ENCODE measurements around the gene ABTB1. TPM values are rescaled to one million over a fixed set of nuclear protein-coding genes. Genes with fewer than 3 reads are reported as not detected.
A peak's percentile ranks its signal among the peaks of the same experiment; 100 is the strongest.

Gene ABTB1
- total and polyA plus RNA-seq, 2 experiments from 2014 or later, result 3.7 to 5.7 TPM

DNA sequence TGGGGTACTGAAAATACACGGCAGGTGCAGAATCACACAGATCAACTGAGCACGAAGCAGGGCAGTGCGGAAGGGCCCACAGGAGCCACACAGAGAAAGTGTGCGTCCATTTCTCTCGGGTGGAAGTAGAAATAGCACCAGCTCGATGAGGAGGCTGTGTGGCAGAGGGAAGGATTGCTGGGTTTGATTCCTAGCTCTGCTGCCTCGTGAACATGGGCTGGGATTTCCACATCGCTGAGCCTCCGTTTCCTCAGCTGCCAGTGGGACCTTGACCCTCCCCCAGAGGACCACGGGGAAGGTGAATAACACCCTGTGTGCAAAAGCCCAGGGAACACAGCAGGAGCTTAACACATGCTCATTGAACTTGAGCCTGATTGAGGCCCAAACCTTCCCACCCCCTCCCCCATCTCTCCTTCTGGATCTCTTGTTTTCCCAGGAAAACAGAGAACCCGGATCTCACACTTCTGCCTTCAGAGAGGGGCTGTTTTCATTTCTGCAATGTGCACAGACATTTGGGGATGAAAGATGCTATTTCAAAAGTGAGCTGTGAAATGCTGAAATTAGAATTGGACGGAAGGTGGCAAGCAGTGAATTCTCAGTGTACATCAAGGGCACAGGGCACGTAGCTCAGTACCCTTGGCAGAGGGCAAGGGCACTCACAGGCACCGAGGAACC lies 38.4 kb downstream of the ABTB1 start:
- Histone ChIP-seq H3K27ac (ENCODE audit: low read depth) (no peak overlapping the region), H3K4me3 (no peak overlapping the region), H3K4me1 (ENCODE audit: insufficient read depth) (peaks cover 9% of the 10 kb centered on the region), H3K36me3 (ENCODE audit: insufficient read depth) (no peaks in the 10 kb centered on the region), H3K9me2 (ENCODE audit: insufficient read depth) (no peaks in the 10 kb centered on the region), H4K20me1 (replicated peaks; ENCODE audit: insufficient read depth) (no peaks in the 10 kb centered on the region), H3K27me3 (ENCODE audit: insufficient read depth) (no peaks in the 10 kb centered on the region), H3K4me2 (no peak overlapping the region), H3F3A (replicated peaks; ENCODE audit: low read depth) (no peaks in the 10 kb centered on the region), H2AFZ (peak overlapping the region; percentile 18; the same call in 1 of the 2 replicates), H3K79me2 (replicated peaks; ENCODE audit: insufficient read depth) (no peaks in the 10 kb centered on the region)
- no peak overlapping the region for H3K27ac Mint-ChIP-seq
- H3K27me3 Mint-ChIP-seq (ENCODE audit: insufficient read depth, low read depth, poor library complexity), result peaks cover 11% of the 10 kb centered on the region
- H3K4me1 Mint-ChIP-seq, result peaks cover 35% of the 10 kb centered on the region
- no peak for ATAC-seq
- H3K36me3 Mint-ChIP-seq (ENCODE audit: low read depth), result no peaks in the 10 kb centered on the region
- TF ChIP-seq, protein P1, sequence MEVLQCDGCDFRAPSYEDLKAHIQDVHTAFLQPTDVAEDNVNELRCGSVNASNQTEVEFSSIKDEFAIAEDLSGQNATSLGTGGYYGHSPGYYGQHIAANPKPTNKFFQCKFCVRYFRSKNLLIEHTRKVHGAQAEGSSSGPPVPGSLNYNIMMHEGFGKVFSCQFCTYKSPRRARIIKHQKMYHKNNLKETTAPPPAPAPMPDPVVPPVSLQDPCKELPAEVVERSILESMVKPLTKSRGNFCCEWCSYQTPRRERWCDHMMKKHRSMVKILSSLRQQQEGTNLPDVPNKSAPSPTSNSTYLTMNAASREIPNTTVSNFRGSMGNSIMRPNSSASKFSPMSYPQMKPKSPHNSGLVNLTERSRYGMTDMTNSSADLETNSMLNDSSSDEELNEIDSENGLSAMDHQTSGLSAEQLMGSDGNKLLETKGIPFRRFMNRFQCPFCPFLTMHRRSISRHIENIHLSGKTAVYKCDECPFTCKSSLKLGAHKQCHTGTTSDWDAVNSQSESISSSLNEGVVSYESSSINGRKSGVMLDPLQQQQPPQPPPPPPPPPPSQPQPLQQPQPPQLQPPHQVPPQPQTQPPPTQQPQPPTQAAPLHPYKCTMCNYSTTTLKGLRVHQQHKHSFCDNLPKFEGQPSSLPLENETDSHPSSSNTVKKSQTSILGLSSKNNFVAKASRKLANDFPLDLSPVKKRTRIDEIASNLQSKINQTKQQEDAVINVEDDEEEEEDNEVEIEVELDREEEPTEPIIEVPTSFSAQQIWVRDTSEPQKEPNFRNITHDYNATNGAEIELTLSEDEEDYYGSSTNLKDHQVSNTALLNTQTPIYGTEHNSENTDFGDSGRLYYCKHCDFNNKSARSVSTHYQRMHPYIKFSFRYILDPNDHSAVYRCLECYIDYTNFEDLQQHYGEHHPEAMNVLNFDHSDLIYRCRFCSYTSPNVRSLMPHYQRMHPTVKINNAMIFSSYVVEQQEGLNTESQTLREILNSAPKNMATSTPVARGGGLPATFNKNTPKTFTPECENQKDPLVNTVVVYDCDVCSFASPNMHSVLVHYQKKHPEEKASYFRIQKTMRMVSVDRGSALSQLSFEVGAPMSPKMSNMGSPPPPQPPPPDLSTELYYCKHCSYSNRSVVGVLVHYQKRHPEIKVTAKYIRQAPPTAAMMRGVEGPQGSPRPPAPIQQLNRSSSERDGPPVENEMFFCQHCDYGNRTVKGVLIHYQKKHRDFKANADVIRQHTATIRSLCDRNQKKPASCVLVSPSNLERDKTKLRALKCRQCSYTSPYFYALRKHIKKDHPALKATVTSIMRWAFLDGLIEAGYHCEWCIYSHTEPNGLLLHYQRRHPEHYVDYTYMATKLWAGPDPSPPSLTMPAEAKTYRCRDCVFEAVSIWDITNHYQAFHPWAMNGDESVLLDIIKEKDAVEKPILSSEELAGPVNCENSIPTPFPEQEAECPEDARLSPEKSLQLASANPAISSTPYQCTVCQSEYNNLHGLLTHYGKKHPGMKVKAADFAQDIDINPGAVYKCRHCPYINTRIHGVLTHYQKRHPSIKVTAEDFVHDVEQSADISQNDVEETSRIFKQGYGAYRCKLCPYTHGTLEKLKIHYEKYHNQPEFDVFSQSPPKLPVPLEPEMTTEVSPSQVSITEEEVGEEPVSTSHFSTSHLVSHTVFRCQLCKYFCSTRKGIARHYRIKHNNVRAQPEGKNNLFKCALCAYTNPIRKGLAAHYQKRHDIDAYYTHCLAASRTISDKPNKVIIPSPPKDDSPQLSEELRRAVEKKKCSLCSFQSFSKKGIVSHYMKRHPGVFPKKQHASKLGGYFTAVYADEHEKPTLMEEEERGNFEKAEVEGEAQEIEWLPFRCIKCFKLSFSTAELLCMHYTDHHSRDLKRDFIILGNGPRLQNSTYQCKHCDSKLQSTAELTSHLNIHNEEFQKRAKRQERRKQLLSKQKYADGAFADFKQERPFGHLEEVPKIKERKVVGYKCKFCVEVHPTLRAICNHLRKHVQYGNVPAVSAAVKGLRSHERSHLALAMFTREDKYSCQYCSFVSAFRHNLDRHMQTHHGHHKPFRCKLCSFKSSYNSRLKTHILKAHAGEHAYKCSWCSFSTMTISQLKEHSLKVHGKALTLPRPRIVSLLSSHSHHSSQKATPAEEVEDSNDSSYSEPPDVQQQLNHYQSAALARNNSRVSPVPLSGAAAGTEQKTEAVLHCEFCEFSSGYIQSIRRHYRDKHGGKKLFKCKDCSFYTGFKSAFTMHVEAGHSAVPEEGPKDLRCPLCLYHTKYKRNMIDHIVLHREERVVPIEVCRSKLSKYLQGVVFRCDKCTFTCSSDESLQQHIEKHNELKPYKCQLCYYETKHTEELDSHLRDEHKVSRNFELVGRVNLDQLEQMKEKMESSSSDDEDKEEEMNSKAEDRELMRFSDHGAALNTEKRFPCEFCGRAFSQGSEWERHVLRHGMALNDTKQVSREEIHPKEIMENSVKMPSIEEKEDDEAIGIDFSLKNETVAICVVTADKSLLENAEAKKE (CRISPR knock-in tag; IDR thresholded peaks at IDR 0.05), result no peak
- no peak for TF ChIP-seq CREB1 (CRISPR knock-in tag; IDR thresholded peaks at IDR 0.05; ENCODE audit: low read depth)
- TF ChIP-seq NANOG (IDR thresholded peaks at IDR 0.05; ENCODE audit: borderline replicate concordance), result no peak
- TF ChIP-seq ZNF331 (CRISPR knock-in tag; IDR thresholded peaks at IDR 0.05; ENCODE audit: low read depth), result no peak
- TF ChIP-seq, protein P2, sequence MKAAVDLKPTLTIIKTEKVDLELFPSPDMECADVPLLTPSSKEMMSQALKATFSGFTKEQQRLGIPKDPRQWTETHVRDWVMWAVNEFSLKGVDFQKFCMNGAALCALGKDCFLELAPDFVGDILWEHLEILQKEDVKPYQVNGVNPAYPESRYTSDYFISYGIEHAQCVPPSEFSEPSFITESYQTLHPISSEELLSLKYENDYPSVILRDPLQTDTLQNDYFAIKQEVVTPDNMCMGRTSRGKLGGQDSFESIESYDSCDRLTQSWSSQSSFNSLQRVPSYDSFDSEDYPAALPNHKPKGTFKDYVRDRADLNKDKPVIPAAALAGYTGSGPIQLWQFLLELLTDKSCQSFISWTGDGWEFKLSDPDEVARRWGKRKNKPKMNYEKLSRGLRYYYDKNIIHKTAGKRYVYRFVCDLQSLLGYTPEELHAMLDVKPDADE (IDR thresholded peaks at IDR 0.05), result no peak
- TF ChIP-seq ZNF114 (CRISPR knock-in tag; IDR thresholded peaks at IDR 0.05), result no peak
- TF ChIP-seq EZH2 (IDR thresholded peaks at IDR 0.05; ENCODE audit: low read depth, unreplicated experiment), result no peak
- no peak for TF ChIP-seq POLR2AphosphoS5 (IDR thresholded peaks at IDR 0.05; ENCODE audit: low read depth)
- TF ChIP-seq EZH2phosphoT487 (IDR thresholded peaks at IDR 0.05; ENCODE audit: unreplicated experiment), result no peak
- no peak for TF ChIP-seq STAT1 (IDR thresholded peaks at IDR 0.05; ENCODE audit: unreplicated experiment)
- TF ChIP-seq, protein P3, sequence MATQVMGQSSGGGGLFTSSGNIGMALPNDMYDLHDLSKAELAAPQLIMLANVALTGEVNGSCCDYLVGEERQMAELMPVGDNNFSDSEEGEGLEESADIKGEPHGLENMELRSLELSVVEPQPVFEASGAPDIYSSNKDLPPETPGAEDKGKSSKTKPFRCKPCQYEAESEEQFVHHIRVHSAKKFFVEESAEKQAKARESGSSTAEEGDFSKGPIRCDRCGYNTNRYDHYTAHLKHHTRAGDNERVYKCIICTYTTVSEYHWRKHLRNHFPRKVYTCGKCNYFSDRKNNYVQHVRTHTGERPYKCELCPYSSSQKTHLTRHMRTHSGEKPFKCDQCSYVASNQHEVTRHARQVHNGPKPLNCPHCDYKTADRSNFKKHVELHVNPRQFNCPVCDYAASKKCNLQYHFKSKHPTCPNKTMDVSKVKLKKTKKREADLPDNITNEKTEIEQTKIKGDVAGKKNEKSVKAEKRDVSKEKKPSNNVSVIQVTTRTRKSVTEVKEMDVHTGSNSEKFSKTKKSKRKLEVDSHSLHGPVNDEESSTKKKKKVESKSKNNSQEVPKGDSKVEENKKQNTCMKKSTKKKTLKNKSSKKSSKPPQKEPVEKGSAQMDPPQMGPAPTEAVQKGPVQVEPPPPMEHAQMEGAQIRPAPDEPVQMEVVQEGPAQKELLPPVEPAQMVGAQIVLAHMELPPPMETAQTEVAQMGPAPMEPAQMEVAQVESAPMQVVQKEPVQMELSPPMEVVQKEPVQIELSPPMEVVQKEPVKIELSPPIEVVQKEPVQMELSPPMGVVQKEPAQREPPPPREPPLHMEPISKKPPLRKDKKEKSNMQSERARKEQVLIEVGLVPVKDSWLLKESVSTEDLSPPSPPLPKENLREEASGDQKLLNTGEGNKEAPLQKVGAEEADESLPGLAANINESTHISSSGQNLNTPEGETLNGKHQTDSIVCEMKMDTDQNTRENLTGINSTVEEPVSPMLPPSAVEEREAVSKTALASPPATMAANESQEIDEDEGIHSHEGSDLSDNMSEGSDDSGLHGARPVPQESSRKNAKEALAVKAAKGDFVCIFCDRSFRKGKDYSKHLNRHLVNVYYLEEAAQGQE (IDR thresholded peaks at IDR 0.05; ENCODE audit: unreplicated experiment), result no peak
- no peak for TF ChIP-seq JUNB (IDR thresholded peaks at IDR 0.05; ENCODE audit: unreplicated experiment)
- TF ChIP-seq, protein P4, sequence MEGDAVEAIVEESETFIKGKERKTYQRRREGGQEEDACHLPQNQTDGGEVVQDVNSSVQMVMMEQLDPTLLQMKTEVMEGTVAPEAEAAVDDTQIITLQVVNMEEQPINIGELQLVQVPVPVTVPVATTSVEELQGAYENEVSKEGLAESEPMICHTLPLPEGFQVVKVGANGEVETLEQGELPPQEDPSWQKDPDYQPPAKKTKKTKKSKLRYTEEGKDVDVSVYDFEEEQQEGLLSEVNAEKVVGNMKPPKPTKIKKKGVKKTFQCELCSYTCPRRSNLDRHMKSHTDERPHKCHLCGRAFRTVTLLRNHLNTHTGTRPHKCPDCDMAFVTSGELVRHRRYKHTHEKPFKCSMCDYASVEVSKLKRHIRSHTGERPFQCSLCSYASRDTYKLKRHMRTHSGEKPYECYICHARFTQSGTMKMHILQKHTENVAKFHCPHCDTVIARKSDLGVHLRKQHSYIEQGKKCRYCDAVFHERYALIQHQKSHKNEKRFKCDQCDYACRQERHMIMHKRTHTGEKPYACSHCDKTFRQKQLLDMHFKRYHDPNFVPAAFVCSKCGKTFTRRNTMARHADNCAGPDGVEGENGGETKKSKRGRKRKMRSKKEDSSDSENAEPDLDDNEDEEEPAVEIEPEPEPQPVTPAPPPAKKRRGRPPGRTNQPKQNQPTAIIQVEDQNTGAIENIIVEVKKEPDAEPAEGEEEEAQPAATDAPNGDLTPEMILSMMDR (conservative IDR thresholded peaks at IDR 0.05; ENCODE audit: low read depth in 2 of 2), result no peak
- H3K9me3 Mint-ChIP-seq, result no peaks in the 10 kb centered on the region
- H3K4me3 Mint-ChIP-seq, result no peak overlapping the region
- no peak for DNase-seq (ENCODE audit: low spot score)
